GM18858 (cell line): ENCODE data around the gene FBXO46.
"Not testable (repeated sequence)": the region's sequence is repeated elsewhere in the genome, so short reads cannot be mapped to it uniquely, and the experiment has no call there.

Experiments used
- ATAC-seq: cut with Tn5 transposase; IDR thresholded peaks from one replicate; pipeline ENCODE4 v1.9.1; 2021; ENCODE audit not compliant: unreplicated experiment

The FBXO46 gene

GRCh38 chr19:45766869-45767346 lies 36.2 kb upstream of the FBXO46 start:
- no peak for ATAC-seq

- no peak for ATAC-seq
These were observed 35.7 kb upstream of the FBXO46 start for GRCh38 chr19:45766296-45766868.

GRCh38 chr19:45765702-45766295 lies 35.1 kb upstream of the FBXO46 start:
- ATAC-seq: no peak

- ATAC-seq: no peak
These were observed 34.4 kb upstream of the FBXO46 start for GRCh38 chr19:45764945-45765701.

- no peak for ATAC-seq
These were observed 33.8 kb upstream of the FBXO46 start for GRCh38 chr19:45764475-45764874.

GRCh38 chr19:45763691-45764294 lies 33.1 kb upstream of the FBXO46 start:
- ATAC-seq: no peak

GRCh38 chr19:45762870-45763631 lies 32.4 kb upstream of the FBXO46 start:
- ATAC-seq: no peak

GRCh38 chr19:45761714-45762113 lies 31.0 kb upstream of the FBXO46 start:
- ATAC-seq: no peak

- no peak for ATAC-seq
These were observed 28.2 kb upstream of the FBXO46 start for GRCh38 chr19:45758921-45759320.

- ATAC-seq: no peak
These were observed 27.0 kb upstream of the FBXO46 start for GRCh38 chr19:45757695-45758094.

- no peak for ATAC-seq
These were observed 23.6 kb upstream of the FBXO46 start for GRCh38 chr19:45754323-45754722.

- ATAC-seq: no peak
These were observed 22.9 kb upstream of the FBXO46 start for GRCh38 chr19:45753548-45753947.

GRCh38 chr19:45752639-45753038 lies 21.9 kb upstream of the FBXO46 start:
- ATAC-seq: no peak

- not testable (repeated sequence) for ATAC-seq
These were observed 20.8 kb upstream of the FBXO46 start for GRCh38 chr19:45751483-45751882.

- ATAC-seq: no peak
These were observed 16.8 kb upstream of the FBXO46 start for GRCh38 chr19:45747513-45747912.

- no peak for ATAC-seq
These were observed 16.2 kb upstream of the FBXO46 start for GRCh38 chr19:45746866-45747265.

GRCh38 chr19:45745606-45746005 lies 14.9 kb upstream of the FBXO46 start:
- no peak for ATAC-seq

GRCh38 chr19:45742969-45743368 lies 12.3 kb upstream of the FBXO46 start:
- no peak for ATAC-seq

GRCh38 chr19:45739498-45740439 lies 9.1 kb upstream of the FBXO46 start:
- ATAC-seq: no peak
